ENCODE data around the gene ATF7IP.
"Not testable (repeated sequence)": the region's sequence is repeated elsewhere in the genome, so short reads cannot be mapped to it uniquely, and the experiment has no call there.

ATF7IP gene

GRCh38 chr12:14367040-14367661 lies 1.7 kb downstream of the ATF7IP start:
- peak; percentile 38 for DNase-seq (ENCODE audit: low spot score)
- FAIRE-seq, result peak; percentile 74

DNA sequence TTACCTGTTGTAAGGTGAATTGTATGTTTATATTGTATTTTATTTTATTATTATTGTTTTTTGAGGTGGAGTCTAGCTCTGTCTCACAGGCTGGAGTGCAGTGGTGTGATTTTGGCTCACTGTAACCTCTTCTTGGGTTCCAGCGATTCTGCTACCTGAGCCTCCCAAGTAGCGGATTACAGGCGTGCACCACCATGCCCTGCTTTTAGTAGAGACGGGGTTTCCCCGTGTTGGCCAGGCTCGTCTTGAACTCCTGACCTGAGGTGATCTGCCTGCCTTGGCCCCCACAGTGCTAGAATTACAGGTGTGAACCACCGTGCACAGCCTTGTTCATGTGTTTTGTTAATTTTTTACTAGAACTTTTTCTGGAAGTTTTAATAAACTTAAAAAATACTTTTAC lies 3.8 kb downstream of the ATF7IP start:
- FAIRE-seq (no peak), DNase-seq (ENCODE audit: low spot score) (no peak)

GRCh38 chr12:14373217-14373616 lies 7.7 kb downstream of the ATF7IP start:
- FAIRE-seq, result peak; percentile 58
- peak; percentile 44 for DNase-seq (ENCODE audit: low spot score)

DNA sequence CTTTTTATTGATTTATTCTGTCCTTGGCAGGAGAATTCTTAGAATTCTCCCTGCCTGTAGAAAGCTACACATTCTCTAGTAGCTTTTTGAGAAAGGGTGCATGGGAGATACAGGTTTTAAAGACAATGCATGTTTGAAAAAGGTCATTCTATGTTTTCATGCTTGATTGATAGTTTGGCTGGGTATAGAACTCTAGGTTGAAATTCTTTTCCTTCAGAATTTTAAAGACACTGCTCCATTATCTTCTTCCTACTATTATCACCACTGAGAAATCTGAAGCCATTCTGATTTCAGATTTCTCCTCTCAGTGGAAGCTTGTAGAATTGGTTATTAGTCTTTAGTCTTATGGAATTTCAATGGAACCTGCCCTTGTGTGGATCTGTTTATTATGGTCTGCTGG lies 14.0 kb downstream of the ATF7IP start:
- DNase-seq (ENCODE audit: low spot score) (no peak), FAIRE-seq (no peak)

DNA sequence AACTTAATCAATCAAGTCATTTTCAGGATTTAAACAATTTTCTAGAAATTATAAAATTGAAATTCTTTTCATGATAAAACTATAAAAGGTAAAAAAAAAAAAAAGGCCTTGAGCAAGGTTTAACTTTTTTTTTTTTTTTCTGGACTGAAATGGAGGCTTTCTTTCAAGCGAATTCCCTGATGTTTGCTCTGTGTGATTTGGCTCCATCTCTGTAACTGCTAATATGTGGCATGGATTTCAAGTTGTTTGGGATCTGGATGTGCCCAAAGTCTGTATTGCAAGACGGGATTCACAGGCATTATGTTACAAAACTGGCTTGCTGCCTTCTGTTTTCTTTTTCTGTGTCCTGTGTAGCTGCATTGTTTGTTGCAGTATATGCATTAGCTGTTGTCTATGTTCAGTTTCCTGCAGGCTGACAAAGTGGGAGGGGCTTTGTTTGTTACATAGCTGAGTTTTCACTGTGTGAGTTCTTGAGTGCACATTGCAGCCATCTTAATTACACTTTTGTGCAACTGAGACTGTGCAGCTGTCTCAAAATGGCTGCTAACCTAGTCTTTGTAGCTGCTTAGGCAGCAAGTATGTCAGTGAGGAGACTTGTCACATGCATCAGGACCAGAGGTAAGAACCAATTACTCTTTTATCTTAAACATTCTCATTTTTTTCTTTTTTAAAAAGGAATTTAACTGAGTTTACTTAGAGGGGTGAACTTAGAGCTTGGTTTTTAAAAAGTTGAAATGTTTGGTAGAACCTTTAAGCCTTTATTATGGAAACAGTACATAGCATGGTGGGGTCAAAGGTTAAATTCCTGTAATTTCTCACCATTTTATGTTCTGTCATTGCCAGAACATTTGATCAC lies 19.5 kb downstream of the ATF7IP start:
- FAIRE-seq (peak; percentile 76), DNase-seq (ENCODE audit: low spot score) (peak; percentile 69)

GRCh38 chr12:14387219-14387871 lies 21.9 kb downstream of the ATF7IP start:
- FAIRE-seq (no peak), DNase-seq (ENCODE audit: low spot score) (no peak)

DNA sequence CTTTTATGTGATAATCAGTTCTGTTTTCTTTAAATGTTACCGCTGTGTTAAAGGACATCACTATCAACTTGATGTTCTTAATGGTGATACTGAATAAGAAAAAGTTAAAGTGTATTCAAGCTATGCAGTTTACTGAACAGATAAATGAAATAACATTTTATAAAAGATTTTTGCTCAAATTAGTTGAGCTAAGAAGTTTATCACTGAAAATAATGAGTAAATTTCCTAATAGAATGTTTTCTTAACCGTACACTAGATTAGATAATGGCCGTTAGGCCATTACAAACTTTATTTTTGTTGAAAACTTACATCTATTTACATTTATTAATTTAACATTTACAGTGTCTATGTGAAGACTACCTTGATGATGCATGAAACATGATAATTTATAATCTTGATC lies 25.0 kb downstream of the ATF7IP start:
- no peak for DNase-seq (ENCODE audit: low spot score)
- no peak for FAIRE-seq

DNA sequence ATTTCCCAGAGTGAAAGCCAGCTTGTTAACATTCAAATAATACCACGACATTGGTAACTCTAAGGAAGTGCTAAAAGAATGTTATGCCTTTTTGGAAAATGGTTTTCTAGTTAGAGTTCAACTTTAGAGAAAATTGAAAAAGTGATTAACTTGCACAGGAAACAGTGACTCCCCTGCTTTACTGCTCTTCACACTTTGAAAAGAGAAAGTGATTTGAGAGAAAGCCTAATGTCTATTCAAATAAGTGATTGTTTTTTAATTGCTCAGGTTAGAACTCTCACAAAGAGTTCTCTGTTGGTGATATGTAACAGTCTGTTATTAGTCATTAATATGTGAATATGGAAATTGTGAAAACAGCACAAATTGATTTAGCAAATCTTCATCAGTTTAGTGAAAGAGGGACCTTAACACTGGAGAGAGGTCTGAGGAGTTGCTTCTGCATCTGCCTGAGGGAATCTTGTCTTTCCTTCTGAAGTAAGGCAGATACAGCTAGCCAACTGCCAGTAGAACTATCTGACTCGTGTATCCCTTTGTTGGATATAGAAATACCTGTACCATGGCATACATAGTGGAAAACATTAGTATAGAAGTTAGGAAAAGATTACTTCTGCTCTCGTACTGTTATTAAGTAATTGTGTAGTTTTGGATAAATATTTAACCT lies 25.5 kb downstream of the ATF7IP start:
- FAIRE-seq (no peak), DNase-seq (ENCODE audit: low spot score) (no peak)

GRCh38 chr12:14393751-14394150 lies 28.3 kb downstream of the ATF7IP start:
- DNase-seq (ENCODE audit: low spot score), result no peak
- peak; percentile 61 for FAIRE-seq

GRCh38 chr12:14394317-14395073 lies 29.0 kb downstream of the ATF7IP start:
- DNase-seq (ENCODE audit: low spot score) (peak; percentile 49), FAIRE-seq (peak; percentile 84)

DNA sequence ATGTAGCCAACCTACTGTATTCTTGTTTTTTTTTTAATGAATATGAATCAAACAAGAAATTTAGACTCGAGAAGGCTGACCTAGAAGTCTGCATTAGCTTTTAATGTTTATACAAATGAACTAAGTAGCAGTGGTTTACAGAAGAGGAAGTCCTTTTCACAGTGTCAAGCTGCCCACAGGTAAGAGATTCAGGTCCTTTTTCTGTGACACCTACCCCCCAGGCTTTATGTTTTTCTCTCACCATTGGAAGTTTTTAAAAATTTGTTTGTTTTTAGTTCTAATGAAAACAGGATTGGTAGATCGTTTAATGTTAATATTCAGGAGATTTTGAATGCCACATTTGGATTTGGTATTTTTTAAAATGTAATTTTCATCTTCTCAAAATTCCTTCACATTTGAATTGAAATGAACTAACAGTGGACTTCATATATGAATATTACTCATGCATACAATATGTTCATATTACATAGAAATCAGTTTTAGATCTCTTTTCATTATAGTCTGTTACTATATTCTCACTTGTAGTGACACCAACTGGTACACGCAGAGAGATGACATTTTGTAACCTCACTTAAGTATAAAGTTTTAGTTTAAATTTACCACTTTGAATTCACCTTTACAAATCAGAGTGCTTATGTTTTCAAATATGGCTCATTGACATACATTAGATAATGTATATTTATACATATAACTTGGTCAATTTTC lies 29.7 kb downstream of the ATF7IP start:
- DNase-seq (ENCODE audit: low spot score) (no peak), FAIRE-seq (peak; percentile 4)

GRCh38 chr12:14396071-14396470 lies 30.6 kb downstream of the ATF7IP start:
- DNase-seq (ENCODE audit: low spot score) (no peak), FAIRE-seq (no peak)

GRCh38 chr12:14399871-14400270 lies 34.4 kb downstream of the ATF7IP start:
- DNase-seq (ENCODE audit: low spot score), result peak; percentile 59
- peak; percentile 82 for FAIRE-seq

DNA sequence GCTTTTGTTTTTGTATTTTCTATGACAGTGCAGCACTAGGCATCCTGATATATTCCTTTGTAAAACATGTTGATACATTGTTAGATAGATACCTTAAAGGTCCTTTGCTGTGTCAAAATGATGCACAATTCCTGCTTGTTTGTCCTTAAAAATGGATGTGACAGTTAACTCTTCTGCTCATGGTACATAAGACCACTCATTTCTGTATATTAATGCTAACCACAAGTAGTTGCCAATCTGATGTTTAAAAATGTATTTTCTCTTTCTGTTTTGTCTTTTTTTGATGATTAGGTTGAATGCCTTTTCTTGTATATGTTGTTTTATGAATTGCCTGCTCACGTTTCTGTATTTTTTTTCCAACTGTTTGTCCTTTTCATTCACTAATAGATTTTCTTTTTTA lies 35.1 kb downstream of the ATF7IP start:
- FAIRE-seq (peak; percentile 5), DNase-seq (ENCODE audit: low spot score) (no peak)

DNA sequence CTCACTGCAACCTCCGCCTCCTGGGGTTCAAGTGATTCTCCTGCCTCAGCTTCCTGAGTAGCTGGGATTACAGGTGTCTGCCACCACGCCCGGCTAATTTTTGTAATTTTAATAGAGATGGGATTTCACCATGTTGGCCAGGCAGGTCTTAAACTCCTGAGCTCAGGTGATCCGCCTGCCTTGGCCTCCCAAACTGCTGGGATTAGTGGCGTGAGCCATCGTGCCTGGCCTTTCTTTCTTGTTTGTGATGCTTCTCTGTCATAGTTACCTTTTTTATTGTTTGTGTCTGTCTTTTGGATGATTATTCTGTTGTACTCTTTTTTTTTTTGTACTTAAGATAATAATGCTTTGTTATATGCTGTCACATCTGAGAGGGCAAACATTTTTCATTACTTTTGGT lies 35.8 kb downstream of the ATF7IP start:
- not testable (repeated sequence) for FAIRE-seq; DNase-seq (ENCODE audit: low spot score)

GRCh38 chr12:14402697-14403096 lies 37.2 kb downstream of the ATF7IP start:
- DNase-seq (ENCODE audit: low spot score) (no peak), FAIRE-seq (no peak)

DNA sequence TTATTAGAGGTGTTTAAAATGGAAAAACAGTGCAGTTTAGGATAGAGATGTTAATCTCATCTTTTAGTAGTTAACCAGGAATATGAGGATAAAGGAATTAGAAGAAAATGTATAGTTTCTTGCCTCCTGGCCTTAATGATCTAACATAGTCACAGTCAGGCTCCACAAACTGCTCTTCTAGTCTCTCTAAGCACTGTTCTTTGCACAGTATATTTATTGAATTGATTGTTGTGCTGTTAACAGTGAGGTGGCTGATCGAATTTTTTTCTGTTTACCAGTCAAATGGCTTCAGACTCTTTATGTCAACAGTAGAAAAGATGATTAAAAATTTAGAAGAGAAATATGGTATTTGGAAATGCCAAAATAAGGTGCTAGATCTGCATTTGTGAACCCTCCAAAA lies 37.8 kb downstream of the ATF7IP start:
- DNase-seq (ENCODE audit: low spot score) (no peak), FAIRE-seq (no peak)

DNA sequence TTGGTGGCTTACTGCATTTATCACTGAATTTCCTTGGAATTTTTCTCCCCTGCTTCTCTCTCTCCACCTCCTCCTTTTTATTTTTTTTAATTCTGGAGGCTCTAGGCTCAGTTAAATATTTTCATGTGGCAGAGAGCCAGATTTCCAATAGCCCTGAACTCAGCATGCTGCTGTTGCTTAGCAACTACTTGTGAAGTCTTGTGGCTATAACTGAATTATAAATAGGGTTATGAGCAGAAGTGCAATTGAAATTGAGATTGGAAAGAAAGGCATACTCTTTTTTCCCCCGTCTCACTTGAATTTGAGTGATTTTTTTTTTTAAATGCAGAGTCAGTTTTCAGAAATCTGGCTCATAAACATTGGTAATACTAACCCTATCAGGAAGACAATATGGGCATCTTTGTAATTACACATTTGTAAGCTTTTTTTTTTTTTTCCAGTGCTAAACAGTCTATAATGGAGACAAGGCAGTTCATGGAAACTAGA lies 38.3 kb downstream of the ATF7IP start:
- DNase-seq (ENCODE audit: low spot score) (peak; percentile 84), FAIRE-seq (peak; percentile 88)

GRCh38 chr12:14405407-14405806 lies 39.9 kb downstream of the ATF7IP start:
- FAIRE-seq; DNase-seq (ENCODE audit: low spot score): not testable (repeated sequence)

- FAIRE-seq (no peak), DNase-seq (ENCODE audit: low spot score) (no peak)
These were observed 42.7 kb downstream of the ATF7IP start for GRCh38 chr12:14408208-14408607.
